DOHH2 (cell line): Measurements from ENCODE around the gene MPRIP.

Experiments used
- H3F3A ChIP-seq: fragments of 200-600 bp; sonication (generic), shearing (Covaris generic); 2 replicates; pipeline ENCODE4 v1.6.0; 2016; ENCODE audit warnings: antibody characterized with exemption, mild to moderate bottlenecking; ENCODE audit not compliant: control insufficient read depth, insufficient read depth
- H3K27ac ChIP-seq: fragments of 200-600 bp; sonication (generic); 2 replicates; pipeline ENCODE4 v1.5.1; 2014; ENCODE audit warnings: low read depth, mild to moderate bottlenecking, low read length, moderate library complexity
- H3K27me3 ChIP-seq: fragments of 200-600 bp; sonication (generic); 2 replicates; pipeline ENCODE4 v1.6.1; 2014; ENCODE audit warnings: mild to moderate bottlenecking, low read length, mixed read lengths; ENCODE audit not compliant: control insufficient read depth
- H3K36me3 ChIP-seq: fragments of 200-600 bp; sonication (generic); 2 replicates; pipeline ENCODE4 v1.6.1; 2014; ENCODE audit warnings: mild to moderate bottlenecking, low read length, moderate library complexity, mixed read lengths; ENCODE audit not compliant: control insufficient read depth
- H3K4me1 ChIP-seq: fragments of 200-600 bp; sonication (generic); 2 replicates; pipeline ENCODE4 v1.6.1; 2014; ENCODE audit warnings: mild to moderate bottlenecking, low read length, mixed read lengths; ENCODE audit not compliant: control insufficient read depth
- H3K4me2 ChIP-seq: fragments of 200-600 bp; sonication (generic); 2 replicates; pipeline ENCODE4 v1.6.0; 2014; ENCODE audit warnings: mild to moderate bottlenecking, low read length, moderate library complexity
- H3K4me3 ChIP-seq: fragments of 200-600 bp; sonication (generic); 2 replicates; pipeline ENCODE4 v1.5.1; 2014; ENCODE audit warnings: mild to moderate bottlenecking, low read length, mixed read lengths
- H3K79me2 ChIP-seq: fragments of 200-600 bp; sonication (generic); 2 replicates; pipeline ENCODE4 v1.6.1; 2014; ENCODE audit warnings: mild to moderate bottlenecking, low read length, mixed read lengths; ENCODE audit not compliant: control insufficient read depth
- H3K9me2 ChIP-seq: fragments of 200-600 bp; sonication (generic); replicated peaks from 2 replicates; pipeline ENCODE4 v1.6.1; 2014; ENCODE audit warnings: mild to moderate bottlenecking, low read length, mixed read lengths; ENCODE audit not compliant: control insufficient read depth
- H3K9me3 ChIP-seq: fragments of 200-600 bp; sonication (generic); 2 replicates; pipeline ENCODE4 v1.6.1; 2014; ENCODE audit warnings: antibody characterized with exemption, low read length, mixed read lengths; ENCODE audit not compliant: control insufficient read depth, insufficient read depth
- H4K20me1 ChIP-seq: fragments of 200-600 bp; sonication (generic); 2 replicates; pipeline ENCODE4 v1.6.0; 2014; ENCODE audit warnings: low read depth, mild to moderate bottlenecking, antibody characterized with exemption, low read length, moderate library complexity; ENCODE audit not compliant: control insufficient read depth, insufficient read depth
- CTCF ChIP-seq: fragments of 200-600 bp; sonication (generic); IDR thresholded peaks from one replicate; pipeline ENCODE4 v1.5.1; 2014; ENCODE audit warnings: antibody characterized with exemption, mild to moderate bottlenecking, low read depth, low read length; ENCODE audit not compliant: poor library complexity, severe bottlenecking
- EZH2phosphoT487 ChIP-seq: fragments of 200-600 bp; sonication (generic); IDR thresholded peaks from 2 replicates; pipeline ENCODE4 v1.6.1; 2017; ENCODE audit warnings: borderline replicate concordance, mild to moderate bottlenecking, antibody characterized with exemption, low read length, moderate library complexity, mixed read lengths

The MPRIP gene

GRCh38 chr17:17198281-17198680, 156.0 kb downstream of the MPRIP start:
- Histone ChIP-seq H3K4me2 (no peak overlapping the region), H3K9me3 (no peaks in the 10 kb centered on the region), H4K20me1 (0 out of 2 replicates have a peak, but pooled peaks cover 7% of the 10 kb centered on the region), H3F3A (0 out of 2 replicates have a peak, but pooled peaks cover 2% of the 10 kb centered on the region), H3K4me1 (no peaks in the 10 kb centered on the region), H3K27ac (no peak overlapping the region), H3K79me2 (peaks cover 18% of the 10 kb centered on the region), H3K36me3 (peaks cover 16% of the 10 kb centered on the region), H3K9me2 (no peaks in the 10 kb centered on the region), H3K4me3 (no peak overlapping the region), H3K27me3 (no peaks in the 10 kb centered on the region)
- TF ChIP-seq CTCF (no peak), EZH2phosphoT487 (no peak)

GRCh38 chr17:17200311-17200710, 158.1 kb downstream of the MPRIP start:
- Histone ChIP-seq H4K20me1 (peaks cover 11% of the 10 kb centered on the region; the same call in 1 of the 2 replicates), H3K4me2 (no peak overlapping the region), H3K79me2 (peaks cover 38% of the 10 kb centered on the region), H3K9me2 (no peaks in the 10 kb centered on the region), H3K4me1 (peaks cover 11% of the 10 kb centered on the region), H3K27me3 (no peaks in the 10 kb centered on the region), H3K9me3 (no peaks in the 10 kb centered on the region), H3K36me3 (peaks cover 33% of the 10 kb centered on the region), H3F3A (0 out of 2 replicates have a peak, but pooled peaks cover 2% of the 10 kb centered on the region), H3K4me3 (no peak overlapping the region), H3K27ac (no peak overlapping the region)
- no peak for TF ChIP-seq EZH2phosphoT487

- Histone ChIP-seq H4K20me1 (peaks cover 11% of the 10 kb centered on the region; the same call in 1 of the 2 replicates), H3K4me2 (no peak overlapping the region), H3K4me3 (no peak overlapping the region), H3K27ac (no peak overlapping the region), H3F3A (0 out of 2 replicates have a peak, but pooled peaks cover 2% of the 10 kb centered on the region), H3K36me3 (peaks cover 33% of the 10 kb centered on the region), H3K79me2 (peaks cover 43% of the 10 kb centered on the region), H3K9me3 (no peaks in the 10 kb centered on the region), H3K4me1 (peaks cover 14% of the 10 kb centered on the region), H3K9me2 (no peaks in the 10 kb centered on the region), H3K27me3 (no peaks in the 10 kb centered on the region)
- no peak for TF ChIP-seq CTCF
- TF ChIP-seq EZH2phosphoT487 = no peak
Observed at GRCh38 chr17:17200831-17201230, 158.6 kb downstream of the MPRIP start.

- peaks cover 18% of the 10 kb centered on the region for H3K4me1 ChIP-seq
- no peaks in the 10 kb centered on the region for H3K27me3 ChIP-seq
- H4K20me1 ChIP-seq = peaks cover 11% of the 10 kb centered on the region; the same call in 1 of the 2 replicates
- no peak overlapping the region for H3K27ac ChIP-seq
- H3F3A ChIP-seq = 0 out of 2 replicates have a peak, but pooled peaks cover 2% of the 10 kb centered on the region
- no peak overlapping the region for H3K4me2 ChIP-seq
- peaks cover 44% of the 10 kb centered on the region for H3K79me2 ChIP-seq
- H3K9me3 ChIP-seq = no peaks in the 10 kb centered on the region
- H3K36me3 ChIP-seq = peaks cover 33% of the 10 kb centered on the region
- TF ChIP-seq CTCF (no peak), EZH2phosphoT487 (no peak)
- H3K9me2 ChIP-seq = no peaks in the 10 kb centered on the region
- H3K4me3 ChIP-seq = no peak overlapping the region
Observed at GRCh38 chr17:17201271-17201670, 159.0 kb downstream of the MPRIP start.
